HepG2 (cell line): Measurements from ENCODE around the gene RPS6KB1. TPM values are rescaled to one million over a fixed set of nuclear protein-coding genes. Genes with fewer than 3 reads are reported as not detected.

Experiments used
- ADNP ChIP-seq: sonication (generic); formaldehyde crosslinking; IDR thresholded peaks from 2 replicates; pipeline ENCODE4 v1.4.0; 2020; ENCODE audit warnings: missing genetic modification reagents
- ATAD3A ChIP-seq: sonication (generic); formaldehyde crosslinking; IDR thresholded peaks from 2 replicates; pipeline ENCODE4 v1.4.0; 2020; ENCODE audit warnings: missing genetic modification reagents
- ELF1 ChIP-seq: sonication (generic); formaldehyde crosslinking; IDR thresholded peaks from 2 replicates; pipeline ENCODE4 v1.4.0; 2020; ENCODE audit warnings: missing genetic modification reagents
- FOSL1 ChIP-seq: sonication (generic); formaldehyde crosslinking; IDR thresholded peaks from 2 replicates; pipeline ENCODE4 v1.9.0; 2021; ENCODE audit warnings: missing genetic modification reagents, borderline replicate concordance
- HOXA7 ChIP-seq: sonication (generic); formaldehyde crosslinking; IDR thresholded peaks from 2 replicates; pipeline ENCODE4 v1.8.1; 2022; ENCODE audit warnings: mild to moderate bottlenecking, missing genetic modification reagents, moderate library complexity
- POGK ChIP-seq: sonication (generic); formaldehyde crosslinking; conservative IDR thresholded peaks from 2 replicates; pipeline ENCODE4 v1.8.0; 2022; ENCODE audit warnings: mild to moderate bottlenecking, moderate library complexity, missing genetic modification reagents
- SNRNP70 ChIP-seq: fragments of 200-400 bp; formaldehyde crosslinking; IDR thresholded peaks from 2 replicates; pipeline ENCODE4 v1.6.1; 2017; ENCODE audit warnings: mild to moderate bottlenecking, low read depth, low read length, moderate library complexity
- SP4 ChIP-seq: sonication (generic); formaldehyde crosslinking; IDR thresholded peaks from 2 replicates; pipeline ENCODE4 v1.8.1; 2023; ENCODE audit warnings: mild to moderate bottlenecking, missing genetic modification reagents
- TGIF2 ChIP-seq: IDR thresholded peaks from 2 replicates; pipeline ENCODE4 v1.6.1; 2016; ENCODE audit warnings: control low read depth, missing compliant biosample characterization
- TOE1 ChIP-seq: sonication (generic); formaldehyde crosslinking; IDR thresholded peaks from 2 replicates; pipeline ENCODE4 v1.4.0; 2020; ENCODE audit warnings: mild to moderate bottlenecking, missing genetic modification reagents
- ZBTB14 ChIP-seq: sonication (generic); formaldehyde crosslinking; IDR thresholded peaks from 2 replicates; pipeline ENCODE4 v1.4.0; 2020; ENCODE audit warnings: missing genetic modification reagents
- ZBTB3 ChIP-seq: sonication (generic); formaldehyde crosslinking; IDR thresholded peaks from 2 replicates; pipeline ENCODE4 v1.4.0; 2020; ENCODE audit warnings: low read depth, mild to moderate bottlenecking, moderate library complexity, missing genetic modification reagents, borderline replicate concordance
- ZBTB43 ChIP-seq: sonication (generic); formaldehyde crosslinking; conservative IDR thresholded peaks from 2 replicates; pipeline ENCODE4 v1.4.0; 2020; ENCODE audit warnings: missing genetic modification reagents
- ZBTB8A ChIP-seq: sonication (generic); formaldehyde crosslinking; IDR thresholded peaks from 2 replicates; pipeline ENCODE4 v1.4.0; 2020; ENCODE audit warnings: mild to moderate bottlenecking, low read depth, missing genetic modification reagents, borderline replicate concordance
- ZFP36L1 ChIP-seq: sonication (generic); formaldehyde crosslinking; IDR thresholded peaks from 2 replicates; pipeline ENCODE4 v1.8.0; 2022; ENCODE audit warnings: mild to moderate bottlenecking, missing genetic modification reagents, moderate library complexity
- ZFP82 ChIP-seq: sonication (generic); formaldehyde crosslinking; IDR thresholded peaks from 2 replicates; pipeline ENCODE4 v1.5.1; 2020; ENCODE audit warnings: mild to moderate bottlenecking, missing genetic modification reagents, borderline replicate concordance
- ZKSCAN8 ChIP-seq: IDR thresholded peaks from 2 replicates; pipeline ENCODE4 v1.6.1; 2016; ENCODE audit warnings: borderline replicate concordance, missing genetic modification reagents, missing compliant biosample characterization
- ZNF24 ChIP-seq: fragments of 450-650 bp; IDR thresholded peaks from 2 replicates; pipeline ENCODE4 v1.6.1; 2017; ENCODE audit warnings: antibody characterized with exemption, mild to moderate bottlenecking
- ZNF264 ChIP-seq: sonication (generic); formaldehyde crosslinking; IDR thresholded peaks from 2 replicates; pipeline ENCODE4 v1.4.0; 2020; ENCODE audit warnings: missing genetic modification reagents
- ZNF292 ChIP-seq: sonication (generic); formaldehyde crosslinking; IDR thresholded peaks from 2 replicates; pipeline ENCODE4 v1.8.1; 2022; ENCODE audit warnings: mild to moderate bottlenecking, low read depth, missing genetic modification reagents, borderline replicate concordance
- ZNF382 ChIP-seq: sonication (generic); formaldehyde crosslinking; IDR thresholded peaks from 2 replicates; pipeline ENCODE4 v1.5.0; 2020; ENCODE audit warnings: missing genetic modification reagents, mild to moderate bottlenecking, borderline replicate concordance
- ZNF547 ChIP-seq: sonication (generic); formaldehyde crosslinking; IDR thresholded peaks from 2 replicates; pipeline ENCODE4 v1.5.1; 2020; ENCODE audit warnings: mild to moderate bottlenecking, missing genetic modification reagents
- ZNF792 ChIP-seq: IDR thresholded peaks from 2 replicates; pipeline ENCODE4 v1.6.1; 2016
- ZNF891 ChIP-seq: sonication (generic); formaldehyde crosslinking; IDR thresholded peaks from 2 replicates; pipeline ENCODE4 v1.5.0; 2020; ENCODE audit warnings: mild to moderate bottlenecking, missing genetic modification reagents
- polyA plus RNA-seq, 8 experiments: library from polyadenylated mRNA; depleted of rRNA in 3 of 8; stranded (reverse) in 7 of 8; unstranded in 1 of 8; fragments of >200 nt; fragmentation: Illumina TruSeq in 4 of 8; extraction: Trizol in 4 of 8; gene quantifications; 2 replicates each; pipeline versions ENCODE4 v1.2.1 to v1.2.3, GENCODE V29; 2011 to 2016; ENCODE audit warnings: low read depth in 4 of 8, missing spikeins in 1 of 8, mixed read lengths in 1 of 8; ENCODE audit not compliant: insufficient read depth in 1 of 8
- total RNA-seq, 5 experiments: library from RNA; depleted of rRNA; stranded (reverse); fragments of >200 nt; fragmentation: Illumina TruSeq; extraction: Trizol; gene quantifications; 2 replicates each; pipeline ENCODE4 v1.2.3, GENCODE V29; 2016; ENCODE audit warnings: low read depth in 1 of 5
- TF ChIP-seq, protein P1 (sequence below): sonication (generic); formaldehyde crosslinking; IDR thresholded peaks from 2 replicates; pipeline ENCODE4 v1.4.0; 2020; ENCODE audit warnings: mild to moderate bottlenecking, missing genetic modification reagents

RPS6KB1 gene
- total and polyA plus RNA-seq, 2 of the 13 experiments (the other 11 are each of a cell fraction or from before 2014, with no cell fraction given): 16.5 to 42.2 TPM

DNA sequence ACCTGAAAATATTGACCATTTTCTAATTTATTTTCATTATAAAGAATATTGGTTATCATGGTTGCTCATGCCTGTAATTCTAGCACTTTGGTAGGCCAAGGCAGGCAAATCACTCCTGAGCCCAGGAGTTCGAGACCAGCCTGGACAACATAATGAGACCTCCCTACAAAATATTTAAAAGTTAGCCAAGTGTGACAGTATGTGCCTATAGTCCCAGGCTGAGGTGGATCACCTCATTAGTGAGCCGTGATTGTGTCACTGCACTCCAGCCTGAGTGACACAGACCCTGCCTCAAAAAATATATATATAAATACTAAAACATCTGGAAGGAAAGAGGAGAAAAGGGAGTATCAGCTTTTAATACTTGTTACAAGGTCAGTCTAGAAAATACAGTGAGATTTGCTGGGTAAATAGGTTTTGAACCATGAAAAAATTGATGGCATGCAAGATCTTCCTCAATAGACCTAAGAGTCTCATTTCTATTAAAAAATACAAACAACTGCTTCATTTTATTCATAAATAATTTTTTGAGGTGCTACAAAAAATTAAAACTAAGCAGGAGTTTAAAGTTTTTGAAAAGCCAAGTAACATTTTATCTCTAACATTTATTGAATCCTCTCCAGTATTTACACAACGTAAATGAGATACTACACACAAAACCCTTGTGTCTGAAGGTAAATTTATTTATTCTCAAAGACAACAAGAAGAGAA lies 47.9 kb upstream of the RPS6KB1 start (continued):
- TF ChIP-seq ZNF382 (CRISPR knock-in tag) (no peak), SP4 (CRISPR knock-in tag) (no peak), ZNF292 (no peak), ATAD3A (CRISPR knock-in tag) (no peak), ZNF264 (CRISPR knock-in tag) (no peak), ZNF891 (CRISPR knock-in tag) (no peak), ZBTB3 (CRISPR knock-in tag) (peak; percentile 62; the same call in 1 of the 2 replicates), ELF1 (CRISPR knock-in tag) (no peak), SNRNP70 (peak; percentile 53; the same call in 1 of the 2 replicates), ZNF792 (CRISPR knock-in tag) (peak; percentile 0; the same call in 1 of the 2 replicates), ZBTB43 (CRISPR knock-in tag) (0 out of 2 replicates have a peak, but pooled peaks have one; percentile 15), ZKSCAN8 (no peak), ZBTB8A (no peak), ZNF547 (CRISPR knock-in tag) (no peak), ZFP82 (peak; percentile 3; the same call in 1 of the 2 replicates), TOE1 (CRISPR knock-in tag) (no peak), HOXA7 (CRISPR knock-in tag) (no peak), ZNF24 (no peak), ZBTB14 (CRISPR knock-in tag) (no peak), ADNP (CRISPR knock-in tag) (peak; percentile 16; the same call in 1 of the 2 replicates), ZFP36L1 (CRISPR knock-in tag) (no peak), POGK (CRISPR knock-in tag) (no peak), FOSL1 (CRISPR knock-in tag) (no peak), TGIF2 (CRISPR knock-in tag) (no peak)
- TF ChIP-seq, protein P1, sequence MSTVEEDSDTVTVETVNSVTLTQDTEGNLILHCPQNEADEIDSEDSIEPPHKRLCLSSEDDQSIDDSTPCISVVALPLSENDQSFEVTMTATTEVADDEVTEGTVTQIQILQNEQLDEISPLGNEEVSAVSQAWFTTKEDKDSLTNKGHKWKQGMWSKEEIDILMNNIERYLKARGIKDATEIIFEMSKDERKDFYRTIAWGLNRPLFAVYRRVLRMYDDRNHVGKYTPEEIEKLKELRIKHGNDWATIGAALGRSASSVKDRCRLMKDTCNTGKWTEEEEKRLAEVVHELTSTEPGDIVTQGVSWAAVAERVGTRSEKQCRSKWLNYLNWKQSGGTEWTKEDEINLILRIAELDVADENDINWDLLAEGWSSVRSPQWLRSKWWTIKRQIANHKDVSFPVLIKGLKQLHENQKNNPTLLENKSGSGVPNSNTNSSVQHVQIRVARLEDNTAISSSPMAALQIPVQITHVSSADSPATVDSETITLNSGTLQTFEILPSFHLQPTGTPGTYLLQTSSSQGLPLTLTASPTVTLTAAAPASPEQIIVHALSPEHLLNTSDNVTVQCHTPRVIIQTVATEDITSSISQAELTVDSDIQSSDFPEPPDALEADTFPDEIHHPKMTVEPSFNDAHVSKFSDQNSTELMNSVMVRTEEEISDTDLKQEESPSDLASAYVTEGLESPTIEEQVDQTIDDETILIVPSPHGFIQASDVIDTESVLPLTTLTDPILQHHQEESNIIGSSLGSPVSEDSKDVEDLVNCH (CRISPR knock-in tag): no peak
